D341Med (cell line): Measurements from ENCODE around the gene TRIM41.

Experiments
- DNase-seq: peaks from one replicate; pipeline ENCODE4 v3.0.0; 2012; ENCODE audit warnings: low spot score

The TRIM41 gene

GRCh38 chr5:181233088-181233800 lies 10.2 kb downstream of the TRIM41 start:
- no peak for DNase-seq

GRCh38 chr5:181233801-181234454 lies 10.8 kb downstream of the TRIM41 start:
- no peak for DNase-seq

- DNase-seq, result no peak
Observed at GRCh38 chr5:181234455-181235306, 11.6 kb downstream of the TRIM41 start.

GRCh38 chr5:181235323-181235688 lies 12.2 kb downstream of the TRIM41 start:
- no peak for DNase-seq

GRCh38 chr5:181235689-181236366 lies 12.7 kb downstream of the TRIM41 start:
- DNase-seq, result no peak

- DNase-seq, result no peak
Observed at GRCh38 chr5:181236471-181236870, 13.4 kb downstream of the TRIM41 start.

GRCh38 chr5:181236954-181237641 lies 14.0 kb downstream of the TRIM41 start:
- no peak for DNase-seq

GRCh38 chr5:181237729-181238385 lies 14.8 kb downstream of the TRIM41 start:
- no peak for DNase-seq

GRCh38 chr5:181239062-181239663 lies 16.1 kb downstream of the TRIM41 start:
- DNase-seq, result no peak

- DNase-seq, result no peak
Observed at GRCh38 chr5:181241393-181241975, 18.4 kb downstream of the TRIM41 start.

GRCh38 chr5:181242031-181242451 lies 19.0 kb downstream of the TRIM41 start:
- DNase-seq, result no peak

- no peak for DNase-seq
Observed at GRCh38 chr5:181243018-181243563, 20.0 kb downstream of the TRIM41 start.

GRCh38 chr5:181243564-181244343 lies 20.7 kb downstream of the TRIM41 start, which contains the start of gene RACK1:
RACK1 (minus strand) TSS chr5:181243906; CDS start chr5:181243800, 106 bp downstream.
- DNase-seq, result peak; percentile 83

- no peak for DNase-seq
Observed at GRCh38 chr5:181245427-181246275, 22.6 kb downstream of the TRIM41 start.

- DNase-seq, result peak; percentile 90
Observed at GRCh38 chr5:181246276-181247049, 23.4 kb downstream of the TRIM41 start.

GRCh38 chr5:181248277-181248676 lies 25.2 kb downstream of the TRIM41 start:
- no peak for DNase-seq

- no peak for DNase-seq
Observed at GRCh38 chr5:181255276-181255675, 32.2 kb downstream of the TRIM41 start.
